H1 (cell line): ENCODE results near the gene AP4M1. TPM values are rescaled to one million over a fixed set of nuclear protein-coding genes. Genes with fewer than 3 reads are reported as not detected.
A peak's percentile ranks its signal among the peaks of the same experiment; 100 is the strongest.

Experiments used
- CTCF ChIA-PET: fragments of 300-600 bp; sonication (Branson Sonifier 250); formaldehyde crosslinking; loops from one replicate; lab custom pipeline; 2021; ENCODE audit not compliant: partially characterized antibody; lab: Charles Lee
- POLR2A ChIA-PET: fragments of 300-600 bp; sonication (Branson Sonifier 250); formaldehyde crosslinking; loops from one replicate; lab custom pipeline; 2021; ENCODE audit warnings: inconsistent platforms; ENCODE audit not compliant: partially characterized antibody; lab: Charles Lee
- DNase-seq, 2 experiments: peaks; one replicate each; pipeline versions ENCODE4 v3.0.0 to v3.0.0-alpha.2; 2010 to 2022; ENCODE audit warnings: low spot score in 2 of 2, low read depth in 1 of 2, mixed read lengths in 1 of 2
- FAIRE-seq: peaks from 2 replicates; lab custom pipeline; 2011; peaks lifted over from hg19 to GRCh38; lab: Jason Lieb, UNC
- H2AFZ ChIP-seq: 2 replicates; pipeline ENCODE4 v1.8.1; 2012; ENCODE audit warnings: low read length, inconsistent platforms
- H2AK5ac ChIP-seq: 2 replicates; pipeline ENCODE4 v1.6.1; 2013; ENCODE audit warnings: low read depth, low read length
- H2BK120ac ChIP-seq: replicated peaks from 2 replicates; pipeline ENCODE3; 2013; ENCODE audit warnings: low read depth, low read length, inconsistent platforms
- H2BK12ac ChIP-seq: 2 replicates; pipeline ENCODE4 v1.6.1; 2013; ENCODE audit warnings: low read depth, low read length
- H2BK15ac ChIP-seq: 2 replicates; pipeline ENCODE4 v1.6.1; 2013; ENCODE audit warnings: low read length
- H2BK20ac ChIP-seq: 2 replicates; pipeline ENCODE4 v1.6.1; 2013; ENCODE audit warnings: low read length
- H2BK5ac ChIP-seq: 2 replicates; pipeline ENCODE4 v1.6.1; 2013; ENCODE audit warnings: low read depth, low read length
- H3K14ac ChIP-seq: 2 replicates; pipeline ENCODE4 v1.6.1; 2013; ENCODE audit warnings: inconsistent platforms; ENCODE audit not compliant: insufficient read length
- H3K18ac ChIP-seq: 2 replicates; pipeline ENCODE4 v1.6.1; 2013; ENCODE audit warnings: low read length; ENCODE audit errors: extremely low read depth
- H3K23ac ChIP-seq: 2 replicates; pipeline ENCODE4 v1.6.1; 2013; ENCODE audit warnings: inconsistent platforms; ENCODE audit not compliant: insufficient read length
- H3K23me2 ChIP-seq: 2 replicates; pipeline ENCODE4 v1.6.1; 2013; ENCODE audit warnings: low read depth, low read length
- H3K27ac ChIP-seq: 2 replicates; pipeline ENCODE4 v1.6.1; 2011; ENCODE audit warnings: low read depth, low read length, inconsistent platforms
- H3K27me3 ChIP-seq, 4 experiments: replicated peaks in 1 of 4; 1 replicate in 1 of 4; 2 replicates in 3 of 4; pipeline versions ENCODE4 v1.6.1 to v1.8.1; 2011 to 2013; ENCODE audit warnings: low read length in 3 of 4, mild to moderate bottlenecking in 3 of 4, inconsistent platforms in 2 of 4, mixed read lengths in 2 of 4, moderate library complexity in 1 of 4; ENCODE audit not compliant: control insufficient read depth in 3 of 4, insufficient read depth in 3 of 4; ENCODE audit errors: extremely low read depth in 1 of 4
- H3K36me3 ChIP-seq, 4 experiments: 2 replicates each; pipeline versions ENCODE4 v1.6.1 to v1.8.1; 2011 to 2013; ENCODE audit warnings: mild to moderate bottlenecking in 4 of 4, low read length in 3 of 4, moderate library complexity in 2 of 4, control low read depth in 1 of 4, inconsistent platforms in 1 of 4; ENCODE audit not compliant: insufficient read depth in 4 of 4, control insufficient read depth in 2 of 4
- H3K4ac ChIP-seq: replicated peaks from 2 replicates; pipeline ENCODE3; 2013; ENCODE audit warnings: low read length, low read depth, mixed read lengths, inconsistent platforms; ENCODE audit not compliant: insufficient read length
- H3K4me1 ChIP-seq, 4 experiments: replicated peaks in 1 of 4; 1 replicate in 1 of 4; 2 replicates in 3 of 4; pipeline versions ENCODE4 v1.6.1 to v1.8.1; 2011 to 2013; ENCODE audit warnings: low read length in 3 of 4, inconsistent platforms in 2 of 4, mixed read lengths in 1 of 4; ENCODE audit not compliant: insufficient read depth in 4 of 4, control insufficient read depth in 3 of 4
- H3K4me2 ChIP-seq, 2 experiments: 2 replicates each; pipeline versions ENCODE4 v1.6.1 to v1.8.1; 2011 to 2013; ENCODE audit warnings: low read depth in 2 of 2, low read length in 2 of 2, control low read depth in 1 of 2, inconsistent platforms in 1 of 2, mild to moderate bottlenecking in 1 of 2; ENCODE audit not compliant: insufficient read depth in 1 of 2
- H3K4me3 ChIP-seq, 4 experiments: fragments of 200-600, 300-600 bp in 1 of 4; sonication (generic), shearing (Covaris generic), sonication (Bioruptor Twin) in 1 of 4; 2 replicates each; pipeline versions ENCODE4 v1.5.1 to v1.8.1; 2011 to 2016; ENCODE audit warnings: low read length in 4 of 4, low read depth in 3 of 4, control low read depth in 2 of 4, inconsistent platforms in 2 of 4, mild to moderate bottlenecking in 2 of 4, mixed read lengths in 1 of 4, moderate library complexity in 1 of 4; ENCODE audit not compliant: insufficient read depth in 2 of 4; ENCODE audit errors: extremely low read depth in 1 of 4
- H3K56ac ChIP-seq: replicated peaks from 2 replicates; pipeline ENCODE3; 2013; ENCODE audit warnings: low read depth, mild to moderate bottlenecking, mixed read lengths, low read length, inconsistent platforms; ENCODE audit not compliant: insufficient read length
- H3K79me1 ChIP-seq: 2 replicates; pipeline ENCODE4 v1.6.1; 2013; ENCODE audit warnings: low read depth, low read length, control low read depth
- H3K79me2 ChIP-seq, 2 experiments: 2 replicates each; pipeline versions ENCODE4 v1.6.1 to v1.8.1; 2012 to 2013; ENCODE audit warnings: low read length in 2 of 2, mild to moderate bottlenecking in 2 of 2, inconsistent platforms in 1 of 2; ENCODE audit not compliant: insufficient read depth in 2 of 2, control insufficient read depth in 1 of 2
- H3K9ac ChIP-seq, 4 experiments: replicated peaks in 1 of 4; 1 replicate in 1 of 4; 2 replicates in 3 of 4; pipeline versions ENCODE4 v1.6.1 to v1.8.1; 2011 to 2013; ENCODE audit warnings: low read depth in 3 of 4, low read length in 3 of 4, control low read depth in 2 of 4, mild to moderate bottlenecking in 2 of 4, moderate library complexity in 2 of 4, inconsistent platforms in 1 of 4; ENCODE audit errors: extremely low read depth in 1 of 4
- H3K9me3 ChIP-seq, 2 experiments: 2 replicates each; pipeline versions ENCODE4 v1.6.1 to v1.8.1; 2012 to 2013; ENCODE audit warnings: mild to moderate bottlenecking in 2 of 2, moderate library complexity in 2 of 2, control low read depth in 1 of 2, inconsistent platforms in 1 of 2, low read depth in 1 of 2, low read length in 1 of 2, mixed read lengths in 1 of 2; ENCODE audit not compliant: insufficient read depth in 2 of 2
- H4K20me1 ChIP-seq, 2 experiments: replicated peaks in 1 of 2; 2 replicates each; pipeline versions ENCODE3 to v1.8.1; 2011 to 2013; ENCODE audit warnings: inconsistent platforms in 2 of 2, low read length in 2 of 2, mild to moderate bottlenecking in 1 of 2; ENCODE audit not compliant: insufficient read depth in 2 of 2, control insufficient read depth in 1 of 2
- H4K5ac ChIP-seq: 2 replicates; pipeline ENCODE4 v1.6.1; 2013; ENCODE audit warnings: low read length, low read depth, mixed read lengths, inconsistent platforms; ENCODE audit not compliant: insufficient read length
- H4K8ac ChIP-seq: 2 replicates; pipeline ENCODE4 v1.8.0; 2013; ENCODE audit warnings: mild to moderate bottlenecking, moderate library complexity, low read length, inconsistent platforms; ENCODE audit not compliant: insufficient read depth; ENCODE audit errors: extremely low read depth
- H4K91ac ChIP-seq: replicated peaks from 2 replicates; pipeline ENCODE3; 2013; ENCODE audit warnings: low read length, mixed read lengths, inconsistent platforms; ENCODE audit not compliant: insufficient read length
- E2F6 ChIP-seq: IDR thresholded peaks from 2 replicates; pipeline ENCODE4 v1.6.1; 2012; ENCODE audit warnings: inconsistent platforms
- EGR1 ChIP-seq: IDR thresholded peaks from 2 replicates; pipeline ENCODE4 v1.6.1; 2011; ENCODE audit warnings: low read depth, low read length, borderline replicate concordance
- EZH2 ChIP-seq: fragments of 200-600 bp; sonication (generic); IDR thresholded peaks from 2 replicates; pipeline ENCODE4 v1.7.1; 2012; ENCODE audit warnings: low read depth, mild to moderate bottlenecking, moderate library complexity, low read length, inconsistent platforms; ENCODE audit not compliant: severe bottlenecking
- GABPA ChIP-seq: IDR thresholded peaks from 2 replicates; pipeline ENCODE4 v1.6.1; 2011; ENCODE audit warnings: mild to moderate bottlenecking, low read length, moderate library complexity, borderline replicate concordance; ENCODE audit not compliant: insufficient read depth
- GTF2F1 ChIP-seq: IDR thresholded peaks from 2 replicates; pipeline ENCODE4 v1.6.1; 2012; ENCODE audit warnings: low read depth, low read length, improper control_type of control experiment, borderline replicate concordance
- POLR2A ChIP-seq, 2 experiments: IDR thresholded peaks; 1 replicate in 1 of 2; 2 replicates in 1 of 2; pipeline ENCODE4 v1.6.1; 2011; ENCODE audit warnings: low read depth in 2 of 2, low read length in 2 of 2, mild to moderate bottlenecking in 2 of 2; ENCODE audit errors: control extremely low read depth in 1 of 2
- TAF7 ChIP-seq: optimal IDR thresholded peaks from 2 replicates; pipeline ENCODE3; 2011; ENCODE audit warnings: low read depth, mild to moderate bottlenecking, inconsistent platforms, low read length, moderate library complexity, borderline replicate concordance
- WGBS, 2 experiments: shearing (Covaris generic) in 1 of 2; methylation state at CpG; one replicate each; pipeline versions ENCODE4 v1.1.6 to v1.1.7; 2013 to 2015; ENCODE audit warnings: low lambda C conversion rate in 2 of 2, mixed read lengths in 2 of 2, inconsistent platforms in 1 of 2, low coverage in 1 of 2, missing lambda C conversion rate in 1 of 2; ENCODE audit not compliant: insufficient replicate concordance in 2 of 2, insufficient coverage in 1 of 2, insufficient read length in 1 of 2; ENCODE audit errors: extremely low coverage in 1 of 2, missing lambda C conversion rate in 1 of 2; 5-methylcytosine and 5-hydroxymethylcytosine counted together
- polyA plus RNA-seq, 7 experiments: library from polyadenylated mRNA; depleted of rRNA in 3 of 7; stranded (reverse) in 5 of 7; unstranded in 2 of 7; fragments of >200 nt in 5 of 7; fragments of 200-250 nt in 2 of 7; gene quantifications; 1 replicate in 5 of 7; 2 replicates in 1 of 7; 4 replicates in 1 of 7; pipeline versions ENCODE4 v1.2.1 to v1.2.3, GENCODE V29; 2011 to 2013; ENCODE audit warnings: missing spikeins in 2 of 7, mixed read lengths in 2 of 7
- total RNA-seq: library from RNA; stranded (reverse); fragmentation: NEBNext Ultra II Directional; extraction: Animal tissue kit (Norgen Biotek cat#: 25700); gene quantifications from 2 replicates; pipeline ENCODE4 v1.2.1, GENCODE V29; 2021

Gene AP4M1
- total and polyA plus RNA-seq, 2 of the 8 experiments (the other 6 are each of a cell fraction or from before 2014, with no cell fraction given): 15.2 to 16.6 TPM

DNA sequence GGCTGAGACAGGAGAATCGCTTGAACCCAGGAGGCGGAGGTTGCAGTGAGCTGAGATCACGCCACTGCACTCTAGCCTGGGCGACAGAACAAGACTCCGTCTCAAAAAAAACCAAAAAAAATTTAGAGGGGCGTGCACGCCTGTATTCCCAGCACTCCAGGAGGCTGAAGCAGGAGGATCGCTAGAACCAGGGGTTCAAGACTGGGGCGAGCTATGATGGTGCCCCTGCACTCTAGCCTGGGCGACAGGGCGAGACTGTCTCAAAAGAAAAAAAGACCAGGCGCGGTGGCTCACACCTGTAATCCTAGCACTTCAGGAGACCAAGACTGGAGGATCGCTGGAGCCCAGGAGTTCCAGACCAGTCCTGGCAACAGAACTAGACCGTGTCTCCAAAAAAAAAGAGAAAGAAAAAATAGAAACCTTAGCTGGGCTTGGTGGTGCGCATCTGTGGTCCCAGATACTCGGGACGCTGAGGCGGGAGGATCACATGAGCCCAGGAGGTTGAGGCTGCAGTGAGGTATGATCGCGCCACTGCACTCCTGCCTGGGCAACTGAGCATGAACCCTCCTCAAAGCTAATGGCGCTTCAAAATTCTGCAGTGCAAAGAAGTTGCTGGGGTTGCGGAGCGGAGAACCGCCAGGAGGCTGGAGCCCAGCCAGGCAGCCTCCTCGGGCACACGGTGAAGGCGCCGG, 24.9 kb downstream of the AP4M1 start:
- Histone ChIP-seq H3K9me3 (no peaks in the 10 kb centered on the region), H3K4me1 (peaks cover 0 to 8% (median 0%) of the 10 kb centered on the region in 4 experiments; a peak in 1 of 7 replicates), H4K91ac (peak overlapping the region; percentile 84), H4K8ac (peak overlapping the region; percentile 66), H3K79me2 (no peaks in the 10 kb centered on the region; a peak in 1 of 4 replicates), H3K79me1 (no peaks in the 10 kb centered on the region), H2AFZ (peak overlapping the region; percentile 72; the same call in 1 of the 2 replicates), H3K4ac (peak overlapping the region; percentile 19), H3K14ac (no peak overlapping the region), H3K4me2 (peak overlapping the region; percentile 74 to 90), H4K20me1 (no peaks in the 10 kb centered on the region), H2BK5ac (peak overlapping the region; percentile 98), H3K23ac (no peak overlapping the region), H3K27me3 (peaks cover 0 to 11% (median 0%) of the 10 kb centered on the region in 4 experiments; a peak in 2 of 7 replicates), H3K18ac (peak overlapping the region; percentile 99), H3K4me3 (peak overlapping the region; percentile 84 to 90 (median 88)), H3K23me2 (peaks cover 8% of the 10 kb centered on the region; the same call in 1 of the 2 replicates), H2AK5ac (no peak overlapping the region), H2BK15ac (no peak overlapping the region), H2BK20ac (no peak overlapping the region), H2BK12ac (peak overlapping the region; percentile 95; the same call in 1 of the 2 replicates), H3K36me3 (no peaks in the 10 kb centered on the region), H3K56ac (peak overlapping the region; percentile 97), H4K5ac (peak overlapping the region; percentile 96), H3K9ac (peak overlapping the region; percentile 51 to 93 (median 91)), H2BK120ac (peak overlapping the region; percentile 78), H3K27ac (peak overlapping the region; percentile 90)
- TF ChIP-seq TAF7 (no peak), POLR2A (IDR thresholded peaks at IDR 0.05; ENCODE audit: control extremely low read depth in 1 of 2, low read depth in 2 of 2, low read length in 2 of 2) (peak in 1 of 2 experiments; percentile 75; a peak in 1 of 3 replicates), E2F6 (peak; percentile 37; the same call in 1 of the 2 replicates), GTF2F1 (0 out of 2 replicates have a peak, but pooled peaks have one; percentile 30), EZH2 (no peak), GABPA (no peak), EGR1 (no peak)
- DNase-seq (no peak), FAIRE-seq (no peak)
- POLR2A ChIA-PET: interaction anchor here (0.6 to 19.1 kb wide), 21 partner anchors 9 to 303 kb away, joined by 3 to 414 read pairs (median 4); partner anchors contain the start of genes AP4M1, COPS6, GAL3ST4 and LAMTOR4
- 21% methylated on average over 23 of the region's 29 CpGs; no CpG with 5 or more reads in 1 of the 2 experiments for WGBS, 2 experiments
- CTCF ChIA-PET: interaction anchor here (0.7 to 5.3 kb wide), 6 partner anchors 14 to 443 kb away, joined by 3 to 24 read pairs (median 4); partner anchors contain the start of genes AP4M1 and MCM7
